Measurements from ENCODE around the gene PZP. TPM values are rescaled to one million over a fixed set of nuclear protein-coding genes. Genes with fewer than 3 reads are reported as not detected.
"Not testable (repeated sequence)": the region's sequence is repeated elsewhere in the genome, so short reads cannot be mapped to it uniquely, and the experiment has no call there.

Gene PZP
- not detected in 2 replicates for total RNA-seq

- intact Hi-C loops (cut with micrococcal nuclease): no loop called here
These were observed at the start of gene PZP for GRCh38 chr12:9208229-9208628. TSS of gene PZP (minus strand) at chr12:9208395. CDS start at chr12:9208341, 54 bp downstream.

- intact Hi-C loops (cut with micrococcal nuclease): no loop called here
These were observed 48.7 kb upstream of the PZP start for GRCh38 chr12:9256758-9257405.

- intact Hi-C loops (cut with micrococcal nuclease): no loop called here
These were observed 48.1 kb upstream of the PZP start for GRCh38 chr12:9256341-9256740.

GRCh38 chr12:9255837-9256236 lies 47.6 kb upstream of the PZP start:
- intact Hi-C loops (cut with micrococcal nuclease): no loop called here

- intact Hi-C loops (cut with micrococcal nuclease): no loop called here
These were observed 45.3 kb upstream of the PZP start for GRCh38 chr12:9253464-9253863.

- intact Hi-C loops (cut with micrococcal nuclease): not testable (repeated sequence)
These were observed 44.6 kb upstream of the PZP start for GRCh38 chr12:9252791-9253190.

- intact Hi-C loops (cut with micrococcal nuclease): no loop called here
These were observed 44.1 kb upstream of the PZP start for GRCh38 chr12:9252256-9252655.

- intact Hi-C loops (cut with micrococcal nuclease): no loop called here
These were observed 40.2 kb upstream of the PZP start for GRCh38 chr12:9248435-9248834.

- intact Hi-C loops (cut with micrococcal nuclease): no loop called here
These were observed 36.7 kb upstream of the PZP start for GRCh38 chr12:9244894-9245293.

- intact Hi-C loops (cut with micrococcal nuclease): no loop called here
These were observed 35.9 kb upstream of the PZP start for GRCh38 chr12:9243999-9244649.

- intact Hi-C loops (cut with micrococcal nuclease): no loop called here
These were observed 33.1 kb upstream of the PZP start for GRCh38 chr12:9241301-9241700.

GRCh38 chr12:9240776-9241175 lies 32.6 kb upstream of the PZP start:
- intact Hi-C loops (cut with micrococcal nuclease): no loop called here

- intact Hi-C loops (cut with micrococcal nuclease): not testable (repeated sequence)
These were observed 31.9 kb upstream of the PZP start for GRCh38 chr12:9240004-9240635.

- intact Hi-C loops (cut with micrococcal nuclease): no loop called here
These were observed 29.1 kb upstream of the PZP start for GRCh38 chr12:9237286-9237685.

- intact Hi-C loops (cut with micrococcal nuclease): no loop called here
These were observed 27.3 kb upstream of the PZP start for GRCh38 chr12:9235519-9235918.

- intact Hi-C loops (cut with micrococcal nuclease): no loop called here
These were observed 19.8 kb upstream of the PZP start for GRCh38 chr12:9227950-9228349.

GRCh38 chr12:9223830-9224229 lies 15.6 kb upstream of the PZP start:
- intact Hi-C loops (cut with micrococcal nuclease): no loop called here

- intact Hi-C loops (cut with micrococcal nuclease): no loop called here
These were observed 13.3 kb upstream of the PZP start for GRCh38 chr12:9221483-9221882.

- intact Hi-C loops (cut with micrococcal nuclease): not testable (repeated sequence)
These were observed 12.8 kb upstream of the PZP start for GRCh38 chr12:9221011-9221410.

- intact Hi-C loops (cut with micrococcal nuclease): no loop called here
These were observed 6.3 kb upstream of the PZP start for GRCh38 chr12:9214534-9214933.

GRCh38 chr12:9211687-9212086 lies 3.5 kb upstream of the PZP start:
- intact Hi-C loops (cut with micrococcal nuclease): no loop called here

- intact Hi-C loops (cut with micrococcal nuclease): no loop called here
These were observed 3.8 kb downstream of the PZP start for GRCh38 chr12:9204380-9204779.

- intact Hi-C loops (cut with micrococcal nuclease): no loop called here
These were observed 10.2 kb downstream of the PZP start for GRCh38 chr12:9198012-9198411.

Data from T-helper 1 cell treated with Interleukin-12 subunit alpha and Interleukin-12 subunit beta and Interleukin-4 antibody, amounts not matched to agents 30 ng/mL and 1 ng/mL, for 36 hours (primary cell).